Loucy (cell line): Measurements from ENCODE around the gene ZNF282.

Source experiments
- EZH2phosphoT487 ChIP-seq: fragments of 200-600 bp; IDR thresholded peaks from 2 replicates; pipeline ENCODE4 v1.6.1; 2018; ENCODE audit warnings: antibody characterized with exemption, mild to moderate bottlenecking, moderate library complexity, borderline replicate concordance
- TF ChIP-seq, protein P1 (sequence below): fragments of 200-600 bp; sonication (generic); conservative IDR thresholded peaks from 2 replicates; pipeline ENCODE4 v1.5.1; 2014; ENCODE audit warnings: mild to moderate bottlenecking, antibody characterized with exemption, low read length

DNA sequence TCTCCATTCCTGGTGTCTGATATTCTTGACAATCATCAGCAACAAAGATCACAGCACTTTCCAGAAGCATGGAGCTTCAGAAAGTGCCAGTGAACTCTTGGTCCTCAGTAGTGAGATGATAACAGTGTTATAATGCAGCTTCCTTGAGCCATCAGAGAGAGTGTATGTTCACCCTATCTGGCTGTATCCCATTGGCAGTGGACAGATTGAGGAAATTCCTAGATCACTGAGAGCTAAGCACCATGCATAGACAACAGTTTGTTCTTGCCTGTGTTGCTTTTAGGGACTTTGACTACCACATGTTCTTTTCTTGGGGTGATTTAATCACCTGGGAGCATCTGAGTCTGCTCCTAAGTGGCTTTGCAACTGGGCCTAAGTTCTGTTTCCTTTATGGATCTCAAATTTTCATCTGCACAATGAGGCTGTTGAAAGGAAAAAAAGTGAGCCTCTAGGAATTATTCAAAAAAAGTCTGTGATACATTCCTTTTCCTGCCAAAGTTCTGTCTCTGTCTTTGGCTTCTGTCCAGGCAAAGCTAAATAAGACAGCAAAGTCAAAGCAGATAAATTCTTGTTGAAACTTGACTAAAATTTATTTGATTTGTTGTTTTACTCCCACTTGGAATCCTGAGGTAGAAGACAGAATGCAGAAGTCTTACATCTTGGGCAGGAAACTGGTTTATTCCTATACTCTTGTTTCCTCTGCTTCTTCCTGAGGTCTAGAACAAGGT lies 14.5 kb upstream of the ZNF282 start:
- TF ChIP-seq, protein P1, sequence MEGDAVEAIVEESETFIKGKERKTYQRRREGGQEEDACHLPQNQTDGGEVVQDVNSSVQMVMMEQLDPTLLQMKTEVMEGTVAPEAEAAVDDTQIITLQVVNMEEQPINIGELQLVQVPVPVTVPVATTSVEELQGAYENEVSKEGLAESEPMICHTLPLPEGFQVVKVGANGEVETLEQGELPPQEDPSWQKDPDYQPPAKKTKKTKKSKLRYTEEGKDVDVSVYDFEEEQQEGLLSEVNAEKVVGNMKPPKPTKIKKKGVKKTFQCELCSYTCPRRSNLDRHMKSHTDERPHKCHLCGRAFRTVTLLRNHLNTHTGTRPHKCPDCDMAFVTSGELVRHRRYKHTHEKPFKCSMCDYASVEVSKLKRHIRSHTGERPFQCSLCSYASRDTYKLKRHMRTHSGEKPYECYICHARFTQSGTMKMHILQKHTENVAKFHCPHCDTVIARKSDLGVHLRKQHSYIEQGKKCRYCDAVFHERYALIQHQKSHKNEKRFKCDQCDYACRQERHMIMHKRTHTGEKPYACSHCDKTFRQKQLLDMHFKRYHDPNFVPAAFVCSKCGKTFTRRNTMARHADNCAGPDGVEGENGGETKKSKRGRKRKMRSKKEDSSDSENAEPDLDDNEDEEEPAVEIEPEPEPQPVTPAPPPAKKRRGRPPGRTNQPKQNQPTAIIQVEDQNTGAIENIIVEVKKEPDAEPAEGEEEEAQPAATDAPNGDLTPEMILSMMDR = no peak
- no peak for TF ChIP-seq EZH2phosphoT487
